ENCODE measurements around the gene CLCN1. TPM values are rescaled to one million over a fixed set of nuclear protein-coding genes. Genes with fewer than 3 reads are reported as not detected.

Gene CLCN1
- polyA plus RNA-seq, 2 of the 4 experiments (the other 2 are of a cell fraction), result 0.08 TPM; not detected in 1

DNA sequence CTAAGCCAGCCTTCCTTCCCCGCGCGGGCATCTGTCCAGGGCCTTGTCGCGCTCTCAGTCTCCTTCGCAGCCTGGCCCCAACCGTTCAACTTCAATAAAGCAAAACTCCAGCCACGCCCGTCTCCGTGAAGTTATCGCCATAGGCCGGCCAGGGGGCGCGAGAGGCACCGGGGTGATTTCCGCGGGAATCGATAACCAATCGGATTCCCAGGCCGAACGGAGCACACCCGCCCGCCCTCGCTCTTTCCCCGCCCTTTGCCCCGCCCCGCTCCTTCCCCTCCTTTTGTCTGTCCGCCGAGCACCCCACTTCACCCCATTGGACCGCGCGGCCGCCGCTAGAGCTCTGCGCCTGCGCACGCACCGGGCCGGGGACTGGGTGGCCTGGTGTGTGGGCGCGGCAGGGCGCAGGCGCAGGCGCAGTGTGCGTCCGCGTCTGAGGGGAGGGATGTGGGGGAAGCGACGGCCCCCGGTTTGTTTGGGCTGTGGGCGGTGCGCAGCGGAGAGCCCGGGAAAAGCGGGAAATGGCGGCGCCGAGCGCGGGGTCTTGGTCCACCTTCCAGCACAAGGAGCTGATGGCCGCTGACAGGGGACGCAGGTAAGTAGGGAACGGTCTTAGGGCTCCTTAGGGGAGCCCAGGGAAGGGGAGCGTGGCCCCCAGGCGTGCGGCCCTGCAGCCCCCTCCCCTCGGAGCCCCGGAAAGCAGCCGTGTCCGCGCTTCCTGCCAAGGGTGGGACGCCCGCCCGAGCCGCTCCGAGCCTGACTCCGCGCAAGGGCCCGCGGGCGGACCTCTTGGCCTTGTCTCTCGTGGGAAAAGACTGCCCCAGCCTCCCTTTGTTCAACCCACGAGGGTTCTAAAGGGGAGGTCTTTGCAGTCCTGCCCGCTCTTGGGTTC is 27.7 kb upstream of the CLCN1 start, which contains the start of gene CASP2 (continued):
- TF ChIP-seq EHF (CRISPR knock-in tag; IDR thresholded peaks at IDR 0.05), result peak; percentile 48; the same call in 1 of the 2 replicates
- no peak for TF ChIP-seq JUNB (IDR thresholded peaks at IDR 0.05)
- TF ChIP-seq, protein P1, sequence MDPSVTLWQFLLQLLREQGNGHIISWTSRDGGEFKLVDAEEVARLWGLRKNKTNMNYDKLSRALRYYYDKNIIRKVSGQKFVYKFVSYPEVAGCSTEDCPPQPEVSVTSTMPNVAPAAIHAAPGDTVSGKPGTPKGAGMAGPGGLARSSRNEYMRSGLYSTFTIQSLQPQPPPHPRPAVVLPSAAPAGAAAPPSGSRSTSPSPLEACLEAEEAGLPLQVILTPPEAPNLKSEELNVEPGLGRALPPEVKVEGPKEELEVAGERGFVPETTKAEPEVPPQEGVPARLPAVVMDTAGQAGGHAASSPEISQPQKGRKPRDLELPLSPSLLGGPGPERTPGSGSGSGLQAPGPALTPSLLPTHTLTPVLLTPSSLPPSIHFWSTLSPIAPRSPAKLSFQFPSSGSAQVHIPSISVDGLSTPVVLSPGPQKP (IDR thresholded peaks at IDR 0.05; ENCODE audit: low read depth, low read length), result no peak
- TF ChIP-seq ZFP36 (IDR thresholded peaks at IDR 0.05; ENCODE audit: borderline replicate concordance, partially characterized antibody), result no peak
- no peak for TF ChIP-seq ZNF302 (CRISPR knock-in tag; IDR thresholded peaks at IDR 0.05)
- no peak for TF ChIP-seq EP300 (IDR thresholded peaks at IDR 0.05)
- TF ChIP-seq, protein P2, sequence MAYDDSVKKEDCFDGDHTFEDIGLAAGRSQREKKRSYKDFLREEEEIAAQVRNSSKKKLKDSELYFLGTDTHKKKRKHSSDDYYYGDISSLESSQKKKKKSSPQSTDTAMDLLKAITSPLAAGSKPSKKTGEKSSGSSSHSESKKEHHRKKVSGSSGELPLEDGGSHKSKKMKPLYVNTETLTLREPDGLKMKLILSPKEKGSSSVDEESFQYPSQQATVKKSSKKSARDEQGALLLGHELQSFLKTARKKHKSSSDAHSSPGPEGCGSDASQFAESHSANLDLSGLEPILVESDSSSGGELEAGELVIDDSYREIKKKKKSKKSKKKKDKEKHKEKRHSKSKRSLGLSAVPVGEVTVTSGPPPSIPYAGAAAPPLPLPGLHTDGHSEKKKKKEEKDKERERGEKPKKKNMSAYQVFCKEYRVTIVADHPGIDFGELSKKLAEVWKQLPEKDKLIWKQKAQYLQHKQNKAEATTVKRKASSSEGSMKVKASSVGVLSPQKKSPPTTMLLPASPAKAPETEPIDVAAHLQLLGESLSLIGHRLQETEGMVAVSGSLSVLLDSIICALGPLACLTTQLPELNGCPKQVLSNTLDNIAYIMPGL (CRISPR knock-in tag; IDR thresholded peaks at IDR 0.05; ENCODE audit: borderline replicate concordance), result no peak
- no peak for TF ChIP-seq ZC3H11A (IDR thresholded peaks at IDR 0.05)
- TF ChIP-seq CTCF (IDR thresholded peaks at IDR 0.05), result 0 out of 3 replicates have a peak, but pooled peaks have one; percentile 8
- peak; percentile 100 for TF ChIP-seq E2F6 (IDR thresholded peaks at IDR 0.05; ENCODE audit: borderline replicate concordance, low read depth)
- TF ChIP-seq, protein P3, sequence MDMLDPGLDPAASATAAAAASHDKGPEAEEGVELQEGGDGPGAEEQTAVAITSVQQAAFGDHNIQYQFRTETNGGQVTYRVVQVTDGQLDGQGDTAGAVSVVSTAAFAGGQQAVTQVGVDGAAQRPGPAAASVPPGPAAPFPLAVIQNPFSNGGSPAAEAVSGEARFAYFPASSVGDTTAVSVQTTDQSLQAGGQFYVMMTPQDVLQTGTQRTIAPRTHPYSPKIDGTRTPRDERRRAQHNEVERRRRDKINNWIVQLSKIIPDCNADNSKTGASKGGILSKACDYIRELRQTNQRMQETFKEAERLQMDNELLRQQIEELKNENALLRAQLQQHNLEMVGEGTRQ (IDR thresholded peaks at IDR 0.05), result 0 out of 2 replicates have a peak, but pooled peaks have one; percentile 16
- TF ChIP-seq HEYL (CRISPR knock-in tag; IDR thresholded peaks at IDR 0.05), result no peak
- no peak for TF ChIP-seq FOSL2 (IDR thresholded peaks at IDR 0.05)
- TF ChIP-seq FOSL2 (CRISPR knock-in tag; IDR thresholded peaks at IDR 0.05), result no peak
- TF ChIP-seq, protein P4, sequence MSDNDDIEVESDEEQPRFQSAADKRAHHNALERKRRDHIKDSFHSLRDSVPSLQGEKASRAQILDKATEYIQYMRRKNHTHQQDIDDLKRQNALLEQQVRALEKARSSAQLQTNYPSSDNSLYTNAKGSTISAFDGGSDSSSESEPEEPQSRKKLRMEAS (IDR thresholded peaks at IDR 0.05), result peak; percentile 98
- TF ChIP-seq NFE2L2 (conservative IDR thresholded peaks at IDR 0.05; ENCODE audit: low read length), result no peak

- Histone ChIP-seq H3K4me1 (peaks cover 34% of the 10 kb centered on the region), H3K4me3 (peak overlapping the region; percentile 91), H3K4me2 (peak overlapping the region; percentile 88), H3K27ac (peak overlapping the region; percentile 96 to 99), H3K9me3 (no peaks in the 10 kb centered on the region)
- FAIRE-seq, result no peak
- peak in 1 of 2 experiments; percentile 23 for DNase-seq (ENCODE audit: low read depth in 1 of 2, low spot score in 1 of 2)
- WGBS (ENCODE audit: missing lambda C conversion rate), result 4% methylated on average over 11 of the region's 11 CpGs
- 0 out of 6 replicates have a peak, but pooled peaks of 1 of the 2 experiments have one; percentile 2 for ATAC-seq
- POLR2A ChIA-PET, result interaction anchor here (1.2 kb wide), 5 partner anchors 9 to 26 kb away, joined by 3 to 19 read pairs (median 6); partner anchors contain the start of gene GSTK1
- TF ChIP-seq NFE2L2 (conservative IDR thresholded peaks at IDR 0.05; ENCODE audit: low read length), result no peak
- no peak for TF ChIP-seq ZNF302 (CRISPR knock-in tag; IDR thresholded peaks at IDR 0.05)
- no peak for TF ChIP-seq EP300 (IDR thresholded peaks at IDR 0.05)
- TF ChIP-seq JUNB (IDR thresholded peaks at IDR 0.05), result no peak
- TF ChIP-seq BHLHE40 (IDR thresholded peaks at IDR 0.05; ENCODE audit: low read depth, low read length), result no peak
- TF ChIP-seq TP53 (CRISPR knock-in tag; IDR thresholded peaks at IDR 0.05), result no peak
- TF ChIP-seq HDAC2 (IDR thresholded peaks at IDR 0.05), result no peak
- TF ChIP-seq SREBF2 (IDR thresholded peaks at IDR 0.05), result no peak
- TF ChIP-seq ZSCAN20 (CRISPR knock-in tag; IDR thresholded peaks at IDR 0.05), result no peak
- TF ChIP-seq GATA3 (IDR thresholded peaks at IDR 0.05; ENCODE audit: borderline replicate concordance), result no peak
- TF ChIP-seq RCOR1 (IDR thresholded peaks at IDR 0.05; ENCODE audit: low read depth, low read length), result no peak
- CTCF ChIA-PET, result interaction anchor here (1.2 to 2.3 kb wide), 2 partner anchors 11 to 12 kb away, joined by 3 to 5 read pairs; no protein-coding TSS in a partner anchor
These were observed 27.1 kb upstream of the CLCN1 start for GRCh38 chr7:143288836-143289235.
